ENCODE results near the gene MYOG.

Gene MYOG

GRCh38 chr1:203084588-203085527 lies 954 bp downstream of the MYOG start:
- H3K9me3 ChIP-seq (ENCODE audit: control insufficient read depth, low read length), result no peaks in the 10 kb centered on the region
- H3K27me3 ChIP-seq (replicated peaks; ENCODE audit: control insufficient read depth, insufficient read depth, low read length), result peaks cover 44% of the 10 kb centered on the region
- DNase-seq (ENCODE audit: low read depth), result no peak
- no peaks in the 10 kb centered on the region for H3K36me3 ChIP-seq (ENCODE audit: control insufficient read depth, insufficient read depth, low read length, severe bottlenecking)
- peaks cover 4% of the 10 kb centered on the region for H3K4me1 ChIP-seq (ENCODE audit: control insufficient read depth, insufficient read depth, low read length)
- no peak overlapping the region for H3K9ac ChIP-seq (ENCODE audit: low read length)
- H3K4me3 ChIP-seq (ENCODE audit: low read length), result no peak overlapping the region

GRCh38 chr1:203083463-203083921 lies 2.3 kb downstream of the MYOG start:
- H3K4me1 ChIP-seq (ENCODE audit: control insufficient read depth, insufficient read depth, low read length), result peaks cover 4% of the 10 kb centered on the region
- H3K9ac ChIP-seq (ENCODE audit: low read length), result no peak overlapping the region
- H3K36me3 ChIP-seq (ENCODE audit: control insufficient read depth, insufficient read depth, low read length, severe bottlenecking), result no peaks in the 10 kb centered on the region
- no peak for DNase-seq (ENCODE audit: low read depth)
- peaks cover 36% of the 10 kb centered on the region for H3K27me3 ChIP-seq (replicated peaks; ENCODE audit: control insufficient read depth, insufficient read depth, low read length)
- H3K4me3 ChIP-seq (ENCODE audit: low read length), result no peak overlapping the region
- no peaks in the 10 kb centered on the region for H3K9me3 ChIP-seq (ENCODE audit: control insufficient read depth, low read length)

- DNase-seq (ENCODE audit: low read depth), result no peak
- H3K27me3 ChIP-seq (replicated peaks; ENCODE audit: control insufficient read depth, insufficient read depth, low read length), result peaks cover 31% of the 10 kb centered on the region
- H3K9ac ChIP-seq (ENCODE audit: low read length), result no peak overlapping the region
- H3K4me1 ChIP-seq (ENCODE audit: control insufficient read depth, insufficient read depth, low read length), result peaks cover 4% of the 10 kb centered on the region
- no peak overlapping the region for H3K4me3 ChIP-seq (ENCODE audit: low read length)
- no peaks in the 10 kb centered on the region for H3K9me3 ChIP-seq (ENCODE audit: control insufficient read depth, low read length)
- no peaks in the 10 kb centered on the region for H3K36me3 ChIP-seq (ENCODE audit: control insufficient read depth, insufficient read depth, low read length, severe bottlenecking)
These were observed 3.0 kb downstream of the MYOG start for GRCh38 chr1:203082571-203083462.

- Histone ChIP-seq H3K4me1 (ENCODE audit: control insufficient read depth, insufficient read depth, low read length) (peaks cover 4% of the 10 kb centered on the region), H3K36me3 (ENCODE audit: control insufficient read depth, insufficient read depth, low read length, severe bottlenecking) (no peaks in the 10 kb centered on the region), H3K4me3 (ENCODE audit: low read length) (no peak overlapping the region), H3K27me3 (replicated peaks; ENCODE audit: control insufficient read depth, insufficient read depth, low read length) (peaks cover 37% of the 10 kb centered on the region), H3K9me3 (ENCODE audit: control insufficient read depth, low read length) (no peaks in the 10 kb centered on the region), H3K9ac (ENCODE audit: low read length) (no peak overlapping the region)
- no peak for DNase-seq (ENCODE audit: low read depth)
These were observed 3.6 kb downstream of the MYOG start for GRCh38 chr1:203082231-203082505.

- Histone ChIP-seq H3K9me3 (ENCODE audit: control insufficient read depth, low read length) (no peaks in the 10 kb centered on the region), H3K27me3 (replicated peaks; ENCODE audit: control insufficient read depth, insufficient read depth, low read length) (peaks cover 38% of the 10 kb centered on the region), H3K4me1 (ENCODE audit: control insufficient read depth, insufficient read depth, low read length) (peaks cover 4% of the 10 kb centered on the region), H3K36me3 (ENCODE audit: control insufficient read depth, insufficient read depth, low read length, severe bottlenecking) (no peaks in the 10 kb centered on the region), H3K9ac (ENCODE audit: low read length) (no peak overlapping the region), H3K4me3 (ENCODE audit: low read length) (no peak overlapping the region)
- no peak for DNase-seq (ENCODE audit: low read depth)
These were observed 4.2 kb downstream of the MYOG start for GRCh38 chr1:203081465-203082230.

- Histone ChIP-seq H3K4me1 (ENCODE audit: control insufficient read depth, insufficient read depth, low read length) (peaks cover 4% of the 10 kb centered on the region), H3K9me3 (ENCODE audit: control insufficient read depth, low read length) (no peaks in the 10 kb centered on the region), H3K4me3 (ENCODE audit: low read length) (no peak overlapping the region), H3K27me3 (replicated peaks; ENCODE audit: control insufficient read depth, insufficient read depth, low read length) (peaks cover 43% of the 10 kb centered on the region), H3K9ac (ENCODE audit: low read length) (no peak overlapping the region), H3K36me3 (ENCODE audit: control insufficient read depth, insufficient read depth, low read length, severe bottlenecking) (no peaks in the 10 kb centered on the region)
- DNase-seq (ENCODE audit: low read depth), result no peak
These were observed 5.4 kb downstream of the MYOG start for GRCh38 chr1:203080456-203080855.

GRCh38 chr1:203078478-203078877 lies 7.3 kb downstream of the MYOG start:
- H3K4me3 ChIP-seq (ENCODE audit: low read length), result no peak overlapping the region
- H3K27me3 ChIP-seq (replicated peaks; ENCODE audit: control insufficient read depth, insufficient read depth, low read length), result peaks cover 57% of the 10 kb centered on the region
- no peaks in the 10 kb centered on the region for H3K36me3 ChIP-seq (ENCODE audit: control insufficient read depth, insufficient read depth, low read length, severe bottlenecking)
- DNase-seq (ENCODE audit: low read depth), result no peak
- no peak overlapping the region for H3K9ac ChIP-seq (ENCODE audit: low read length)
- no peaks in the 10 kb centered on the region for H3K9me3 ChIP-seq (ENCODE audit: control insufficient read depth, low read length)
- no peaks in the 10 kb centered on the region for H3K4me1 ChIP-seq (ENCODE audit: control insufficient read depth, insufficient read depth, low read length)

GRCh38 chr1:203077956-203078355 lies 7.9 kb downstream of the MYOG start:
- no peaks in the 10 kb centered on the region for H3K9me3 ChIP-seq (ENCODE audit: control insufficient read depth, low read length)
- peaks cover 62% of the 10 kb centered on the region for H3K27me3 ChIP-seq (replicated peaks; ENCODE audit: control insufficient read depth, insufficient read depth, low read length)
- H3K4me1 ChIP-seq (ENCODE audit: control insufficient read depth, insufficient read depth, low read length), result no peaks in the 10 kb centered on the region
- H3K36me3 ChIP-seq (ENCODE audit: control insufficient read depth, insufficient read depth, low read length, severe bottlenecking), result no peaks in the 10 kb centered on the region
- no peak overlapping the region for H3K9ac ChIP-seq (ENCODE audit: low read length)
- H3K4me3 ChIP-seq (ENCODE audit: low read length), result no peak overlapping the region
- DNase-seq (ENCODE audit: low read depth), result no peak

- peaks cover 59% of the 10 kb centered on the region for H3K27me3 ChIP-seq (replicated peaks; ENCODE audit: control insufficient read depth, insufficient read depth, low read length)
- no peaks in the 10 kb centered on the region for H3K36me3 ChIP-seq (ENCODE audit: control insufficient read depth, insufficient read depth, low read length, severe bottlenecking)
- H3K9me3 ChIP-seq (ENCODE audit: control insufficient read depth, low read length), result no peaks in the 10 kb centered on the region
- no peak for DNase-seq (ENCODE audit: low read depth)
- no peak overlapping the region for H3K4me3 ChIP-seq (ENCODE audit: low read length)
- no peaks in the 10 kb centered on the region for H3K4me1 ChIP-seq (ENCODE audit: control insufficient read depth, insufficient read depth, low read length)
- no peak overlapping the region for H3K9ac ChIP-seq (ENCODE audit: low read length)
These were observed 8.4 kb downstream of the MYOG start for GRCh38 chr1:203077367-203077766.

- Histone ChIP-seq H3K4me3 (ENCODE audit: low read length) (no peak overlapping the region), H3K4me1 (ENCODE audit: control insufficient read depth, insufficient read depth, low read length) (no peaks in the 10 kb centered on the region), H3K27me3 (replicated peaks; ENCODE audit: control insufficient read depth, insufficient read depth, low read length) (peaks cover 48% of the 10 kb centered on the region), H3K36me3 (ENCODE audit: control insufficient read depth, insufficient read depth, low read length, severe bottlenecking) (no peaks in the 10 kb centered on the region), H3K9ac (ENCODE audit: low read length) (no peak overlapping the region), H3K9me3 (ENCODE audit: control insufficient read depth, low read length) (no peaks in the 10 kb centered on the region)
- DNase-seq (ENCODE audit: low read depth), result no peak
These were observed 9.7 kb downstream of the MYOG start for GRCh38 chr1:203076031-203076511.
